ENCODE data around the gene KCTD4. TPM values are rescaled to one million over a fixed set of nuclear protein-coding genes. Genes with fewer than 3 reads are reported as not detected.

Gene KCTD4
- total RNA-seq, 1 donor from 2014 or later: 0.64 TPM

- Mint-ChIP-seq H3K9me3 (ENCODE audit: unreplicated experiment) (no peaks in the 10 kb centered on the region), H3K27ac (ENCODE audit: unreplicated experiment) (no peak overlapping the region), H3K4me3 (ENCODE audit: unreplicated experiment) (no peak overlapping the region), H3K4me1 (ENCODE audit: low read depth, unreplicated experiment) (peaks cover 16% of the 10 kb centered on the region), H3K27me3 (ENCODE audit: low read depth, unreplicated experiment) (no peaks in the 10 kb centered on the region), H3K36me3 (ENCODE audit: low read depth, unreplicated experiment) (peaks cover 15% of the 10 kb centered on the region)
- no peaks in the 10 kb centered on the region for H3K36me3 ChIP-seq (ENCODE audit: insufficient read depth, low read length)
- no peaks in the 10 kb centered on the region for H3K9me3 ChIP-seq (ENCODE audit: insufficient read depth, low read depth, low read length)
- H3K9ac ChIP-seq (ENCODE audit: low read length): no peak overlapping the region
- peaks cover 12% of the 10 kb centered on the region for H3K4me1 ChIP-seq (ENCODE audit: insufficient read depth, low read length)
- H3K27me3 ChIP-seq (ENCODE audit: insufficient read depth, low read length): no peaks in the 10 kb centered on the region
- no peak for TF ChIP-seq CTCF (IDR thresholded peaks at IDR 0.05; ENCODE audit: insufficient read depth, low read depth, low read length)
- no peak for TF ChIP-seq EZH2 (IDR thresholded peaks at IDR 0.05; ENCODE audit: insufficient read depth, low read length)
- no peak overlapping the region for H3K4me3 ChIP-seq (ENCODE audit: insufficient read depth, low read depth, low read length)
- FAIRE-seq (no peak), DNase-seq (ENCODE audit: low read depth) (no peak)
- peaks cover 41% of the 10 kb centered on the region for H3K79me2 ChIP-seq (ENCODE audit: insufficient read depth, low read length)
- no peak overlapping the region for H3K27ac ChIP-seq (ENCODE audit: low read depth, low read length)
- no peaks in the 10 kb centered on the region for H4K20me1 ChIP-seq (ENCODE audit: insufficient read depth, low read length)
- H3K4me2 ChIP-seq (ENCODE audit: low read length): no peak overlapping the region
- no peak overlapping the region for H2AFZ ChIP-seq (ENCODE audit: low read depth, low read length)
Measured at GRCh38 chr13:45184693-45185092, 16.2 kb downstream of the KCTD4 start.

GRCh38 chr13:45180713-45181601, 19.9 kb downstream of the KCTD4 start:
- Mint-ChIP-seq H3K27me3 (ENCODE audit: low read depth, unreplicated experiment) (no peaks in the 10 kb centered on the region), H3K27ac (ENCODE audit: unreplicated experiment) (no peak overlapping the region), H3K4me1 (ENCODE audit: low read depth, unreplicated experiment) (peaks cover 37% of the 10 kb centered on the region), H3K4me3 (ENCODE audit: unreplicated experiment) (no peak overlapping the region), H3K36me3 (ENCODE audit: low read depth, unreplicated experiment) (peaks cover 10% of the 10 kb centered on the region), H3K9me3 (ENCODE audit: unreplicated experiment) (no peaks in the 10 kb centered on the region)
- peaks cover 54% of the 10 kb centered on the region for H3K79me2 ChIP-seq (ENCODE audit: insufficient read depth, low read length)
- H3K36me3 ChIP-seq (ENCODE audit: insufficient read depth, low read length): no peaks in the 10 kb centered on the region
- peak overlapping the region; percentile 45 for H3K4me2 ChIP-seq (ENCODE audit: low read length)
- H3K4me1 ChIP-seq (ENCODE audit: insufficient read depth, low read length): peaks cover 35% of the 10 kb centered on the region
- H3K27ac ChIP-seq (ENCODE audit: low read depth, low read length): peak overlapping the region; percentile 87
- no peak overlapping the region for H2AFZ ChIP-seq (ENCODE audit: low read depth, low read length)
- FAIRE-seq (no peak), DNase-seq (ENCODE audit: low read depth) (no peak)
- no peak for TF ChIP-seq CTCF (IDR thresholded peaks at IDR 0.05; ENCODE audit: insufficient read depth, low read depth, low read length)
- TF ChIP-seq EZH2 (IDR thresholded peaks at IDR 0.05; ENCODE audit: insufficient read depth, low read length): no peak
- H3K9me3 ChIP-seq (ENCODE audit: insufficient read depth, low read depth, low read length): no peaks in the 10 kb centered on the region
- H3K9ac ChIP-seq (ENCODE audit: low read length): no peak overlapping the region
- no peaks in the 10 kb centered on the region for H3K27me3 ChIP-seq (ENCODE audit: insufficient read depth, low read length)
- no peak overlapping the region for H3K4me3 ChIP-seq (ENCODE audit: insufficient read depth, low read depth, low read length)
- H4K20me1 ChIP-seq (ENCODE audit: insufficient read depth, low read length): no peaks in the 10 kb centered on the region

- Mint-ChIP-seq H3K4me1 (ENCODE audit: low read depth, unreplicated experiment) (peaks cover 37% of the 10 kb centered on the region), H3K27ac (ENCODE audit: unreplicated experiment) (no peak overlapping the region), H3K9me3 (ENCODE audit: unreplicated experiment) (no peaks in the 10 kb centered on the region), H3K36me3 (ENCODE audit: low read depth, unreplicated experiment) (peaks cover 10% of the 10 kb centered on the region), H3K27me3 (ENCODE audit: low read depth, unreplicated experiment) (no peaks in the 10 kb centered on the region), H3K4me3 (ENCODE audit: unreplicated experiment) (no peak overlapping the region)
- Histone ChIP-seq H3K9ac (ENCODE audit: low read length) (no peak overlapping the region), H2AFZ (ENCODE audit: low read depth, low read length) (no peak overlapping the region), H4K20me1 (ENCODE audit: insufficient read depth, low read length) (no peaks in the 10 kb centered on the region), H3K4me2 (ENCODE audit: low read length) (no peak overlapping the region), H3K36me3 (ENCODE audit: insufficient read depth, low read length) (no peaks in the 10 kb centered on the region), H3K27me3 (ENCODE audit: insufficient read depth, low read length) (no peaks in the 10 kb centered on the region), H3K4me3 (ENCODE audit: insufficient read depth, low read depth, low read length) (no peak overlapping the region), H3K9me3 (ENCODE audit: insufficient read depth, low read depth, low read length) (no peaks in the 10 kb centered on the region), H3K4me1 (ENCODE audit: insufficient read depth, low read length) (peaks cover 35% of the 10 kb centered on the region), H3K79me2 (ENCODE audit: insufficient read depth, low read length) (peaks cover 58% of the 10 kb centered on the region), H3K27ac (ENCODE audit: low read depth, low read length) (peak overlapping the region; percentile 87)
- TF ChIP-seq EZH2 (IDR thresholded peaks at IDR 0.05; ENCODE audit: insufficient read depth, low read length) (no peak), CTCF (IDR thresholded peaks at IDR 0.05; ENCODE audit: insufficient read depth, low read depth, low read length) (no peak)
- FAIRE-seq: no peak
- no peak for DNase-seq (ENCODE audit: low read depth)
Measured at GRCh38 chr13:45180303-45180702, 20.5 kb downstream of the KCTD4 start.
